Ishikawa (cell line): Measurements from ENCODE around the gene CRTAC1.

Experiments
- EGR1 ChIP-seq: IDR thresholded peaks from 2 replicates; pipeline ENCODE4 v1.6.1; 2012
- EP300 ChIP-seq: IDR thresholded peaks from 2 replicates; pipeline ENCODE4 v1.6.1; 2012; ENCODE audit warnings: borderline replicate concordance
- FOXM1 ChIP-seq: IDR thresholded peaks from 2 replicates; pipeline ENCODE4 v1.6.1; 2012; ENCODE audit warnings: low read depth, borderline replicate concordance
- TAF1 ChIP-seq: IDR thresholded peaks from 2 replicates; pipeline ENCODE4 v1.6.1; 2012; ENCODE audit warnings: low read depth, mild to moderate bottlenecking
- YY1 ChIP-seq: IDR thresholded peaks from 2 replicates; pipeline ENCODE4 v1.6.1; 2012; ENCODE audit warnings: low read depth
- ZBTB7A ChIP-seq: IDR thresholded peaks from 2 replicates; pipeline ENCODE4 v1.6.1; 2012; ENCODE audit warnings: low read depth
- TF ChIP-seq, protein P1 (sequence below): IDR thresholded peaks from 2 replicates; pipeline ENCODE4 v1.6.1; 2012
- TF ChIP-seq, protein P2 (sequence below): IDR thresholded peaks from 2 replicates; pipeline ENCODE4 v1.6.1; 2012; ENCODE audit warnings: low read depth, mild to moderate bottlenecking

DNA sequence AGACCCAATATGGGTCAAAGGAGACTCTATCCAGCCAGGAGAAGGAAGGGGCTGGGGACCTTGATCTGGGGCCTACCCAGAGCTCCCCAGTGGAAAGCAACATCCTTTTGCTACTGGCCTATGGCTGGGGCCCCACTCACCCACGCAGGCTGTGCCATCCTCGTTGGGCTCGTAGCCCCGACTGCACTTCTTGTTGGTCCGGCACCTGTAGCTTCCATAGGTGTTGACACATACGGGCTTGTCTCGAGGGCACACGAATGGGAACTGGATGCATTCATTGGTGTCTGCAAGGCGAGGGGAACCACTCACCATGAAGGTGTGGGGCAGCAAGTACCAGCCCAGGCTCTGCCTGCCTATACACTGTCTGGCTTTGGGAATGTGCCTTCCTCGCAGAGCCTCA lies 150.3 kb downstream of the CRTAC1 start:
- TF ChIP-seq TAF1 (no peak), YY1 (no peak), FOXM1 (no peak), ZBTB7A (no peak), EP300 (no peak), EGR1 (no peak)
- TF ChIP-seq, protein P1, sequence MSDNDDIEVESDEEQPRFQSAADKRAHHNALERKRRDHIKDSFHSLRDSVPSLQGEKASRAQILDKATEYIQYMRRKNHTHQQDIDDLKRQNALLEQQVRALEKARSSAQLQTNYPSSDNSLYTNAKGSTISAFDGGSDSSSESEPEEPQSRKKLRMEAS: no peak
- TF ChIP-seq, protein P2, sequence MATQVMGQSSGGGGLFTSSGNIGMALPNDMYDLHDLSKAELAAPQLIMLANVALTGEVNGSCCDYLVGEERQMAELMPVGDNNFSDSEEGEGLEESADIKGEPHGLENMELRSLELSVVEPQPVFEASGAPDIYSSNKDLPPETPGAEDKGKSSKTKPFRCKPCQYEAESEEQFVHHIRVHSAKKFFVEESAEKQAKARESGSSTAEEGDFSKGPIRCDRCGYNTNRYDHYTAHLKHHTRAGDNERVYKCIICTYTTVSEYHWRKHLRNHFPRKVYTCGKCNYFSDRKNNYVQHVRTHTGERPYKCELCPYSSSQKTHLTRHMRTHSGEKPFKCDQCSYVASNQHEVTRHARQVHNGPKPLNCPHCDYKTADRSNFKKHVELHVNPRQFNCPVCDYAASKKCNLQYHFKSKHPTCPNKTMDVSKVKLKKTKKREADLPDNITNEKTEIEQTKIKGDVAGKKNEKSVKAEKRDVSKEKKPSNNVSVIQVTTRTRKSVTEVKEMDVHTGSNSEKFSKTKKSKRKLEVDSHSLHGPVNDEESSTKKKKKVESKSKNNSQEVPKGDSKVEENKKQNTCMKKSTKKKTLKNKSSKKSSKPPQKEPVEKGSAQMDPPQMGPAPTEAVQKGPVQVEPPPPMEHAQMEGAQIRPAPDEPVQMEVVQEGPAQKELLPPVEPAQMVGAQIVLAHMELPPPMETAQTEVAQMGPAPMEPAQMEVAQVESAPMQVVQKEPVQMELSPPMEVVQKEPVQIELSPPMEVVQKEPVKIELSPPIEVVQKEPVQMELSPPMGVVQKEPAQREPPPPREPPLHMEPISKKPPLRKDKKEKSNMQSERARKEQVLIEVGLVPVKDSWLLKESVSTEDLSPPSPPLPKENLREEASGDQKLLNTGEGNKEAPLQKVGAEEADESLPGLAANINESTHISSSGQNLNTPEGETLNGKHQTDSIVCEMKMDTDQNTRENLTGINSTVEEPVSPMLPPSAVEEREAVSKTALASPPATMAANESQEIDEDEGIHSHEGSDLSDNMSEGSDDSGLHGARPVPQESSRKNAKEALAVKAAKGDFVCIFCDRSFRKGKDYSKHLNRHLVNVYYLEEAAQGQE: no peak
